Bronchial epithelial cell (primary cell): ENCODE data around the gene GID4. TPM values are rescaled to one million over a fixed set of nuclear protein-coding genes. Genes with fewer than 3 reads are reported as not detected.

Source experiments
- DNase-seq: peaks from one replicate; pipeline ENCODE4 v3.0.0-alpha.2; 2010; ENCODE audit warnings: low read depth
- FAIRE-seq: peaks from 2 replicates; lab custom pipeline; 2011; peaks lifted over from hg19 to GRCh38; lab: Jason Lieb, UNC
- H3K27me3 ChIP-seq: 2 replicates; pipeline ENCODE4 v1.5.1; 2011; ENCODE audit warnings: low read length; ENCODE audit not compliant: control insufficient read depth, insufficient read depth
- H3K36me3 ChIP-seq: 2 replicates; pipeline ENCODE4 v1.5.1; 2011; ENCODE audit warnings: low read length; ENCODE audit not compliant: control insufficient read depth, insufficient read depth
- H3K4me3 ChIP-seq: 2 replicates; pipeline ENCODE4 v1.5.1; 2011; ENCODE audit warnings: mild to moderate bottlenecking, low read depth, low read length, control low read depth
- CTCF ChIP-seq: IDR thresholded peaks from 2 replicates; pipeline ENCODE4 v1.5.1; 2011; ENCODE audit warnings: mild to moderate bottlenecking, moderate library complexity, low read length, control low read depth, inconsistent platforms; ENCODE audit not compliant: insufficient read depth, severe bottlenecking
- total RNA-seq: library from RNA; depleted of rRNA; stranded (reverse); fragments of >200 nt; gene quantifications from 2 replicates; pipeline ENCODE4 v1.2.1, GENCODE V29; 2014

The GID4 gene
- total RNA-seq, 1 donor from 2014 or later, result 5.3 TPM

DNA sequence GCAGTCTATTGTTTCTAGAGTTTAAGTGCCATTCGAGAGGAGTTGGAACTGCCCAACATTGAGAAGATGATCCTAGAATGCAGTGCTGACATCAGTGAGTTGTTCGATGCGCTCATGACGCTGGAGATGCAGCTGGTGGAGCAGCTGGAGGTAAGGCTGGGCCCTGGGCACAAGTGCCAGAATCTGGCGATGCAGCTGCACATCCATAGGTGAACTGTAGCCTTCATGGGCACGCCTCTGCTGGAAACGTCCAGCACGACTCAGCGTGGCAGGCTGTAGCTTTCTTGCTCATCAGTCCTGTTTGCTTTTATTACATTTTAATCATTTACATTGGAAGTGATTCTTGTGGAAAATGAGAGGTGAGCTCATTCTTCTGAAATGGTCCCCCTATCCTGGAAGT, 34.9 kb upstream of the GID4 start:
- FAIRE-seq (peak; percentile 64), DNase-seq (no peak)
- no peak overlapping the region for H3K4me3 ChIP-seq
- no peaks in the 10 kb centered on the region for H3K27me3 ChIP-seq
- TF ChIP-seq CTCF, result no peak
- no peaks in the 10 kb centered on the region for H3K36me3 ChIP-seq

GRCh38 chr17:18004884-18005305, 34.3 kb upstream of the GID4 start:
- FAIRE-seq (no peak), DNase-seq (no peak)
- TF ChIP-seq CTCF, result peak; percentile 39
- no peaks in the 10 kb centered on the region for H3K27me3 ChIP-seq
- H3K4me3 ChIP-seq, result no peak overlapping the region
- H3K36me3 ChIP-seq, result no peaks in the 10 kb centered on the region

DNA sequence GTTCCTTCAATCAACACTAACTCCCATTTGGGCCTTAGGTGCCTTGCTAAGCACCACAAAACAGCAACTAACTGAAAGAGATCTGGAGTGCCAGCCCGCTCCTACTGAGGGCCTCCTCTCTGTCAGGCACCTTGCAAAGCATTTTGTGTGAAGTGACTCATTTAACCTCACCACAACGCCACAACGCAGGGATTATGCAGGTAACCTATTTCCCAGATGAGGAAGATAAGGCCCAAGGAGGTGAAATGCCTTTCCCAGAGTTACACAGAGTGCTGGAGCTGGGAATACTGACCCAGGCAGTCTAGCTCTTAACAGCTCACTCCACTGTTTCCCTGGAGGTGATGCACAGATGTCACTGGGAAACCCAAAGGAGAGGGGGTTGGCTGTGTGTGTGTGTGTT, 33.7 kb upstream of the GID4 start:
- Histone ChIP-seq H3K27me3 (no peaks in the 10 kb centered on the region), H3K4me3 (no peak overlapping the region), H3K36me3 (no peaks in the 10 kb centered on the region)
- DNase-seq, result no peak
- no peak for FAIRE-seq
- TF ChIP-seq CTCF, result no peak

GRCh38 chr17:18006495-18007239, 32.5 kb upstream of the GID4 start:
- H3K27me3 ChIP-seq, result no peaks in the 10 kb centered on the region
- H3K36me3 ChIP-seq, result peaks cover 2% of the 10 kb centered on the region
- DNase-seq, result no peak
- no peak for TF ChIP-seq CTCF
- no peak overlapping the region for H3K4me3 ChIP-seq
- FAIRE-seq, result peak; percentile 43

- peak; percentile 76 for DNase-seq
- no peak for TF ChIP-seq CTCF
- H3K36me3 ChIP-seq, result peaks cover 2% of the 10 kb centered on the region
- H3K27me3 ChIP-seq, result no peaks in the 10 kb centered on the region
- H3K4me3 ChIP-seq, result no peak overlapping the region
- FAIRE-seq, result no peak
Measured at GRCh38 chr17:18008496-18009268, 30.5 kb upstream of the GID4 start.
